ENCODE measurements around the gene THAP5. TPM values are rescaled to one million over a fixed set of nuclear protein-coding genes. Genes with fewer than 3 reads are reported as not detected.

The THAP5 gene
- total RNA-seq, 1 experiment from 2014 or later, result 28.5 TPM

DNA sequence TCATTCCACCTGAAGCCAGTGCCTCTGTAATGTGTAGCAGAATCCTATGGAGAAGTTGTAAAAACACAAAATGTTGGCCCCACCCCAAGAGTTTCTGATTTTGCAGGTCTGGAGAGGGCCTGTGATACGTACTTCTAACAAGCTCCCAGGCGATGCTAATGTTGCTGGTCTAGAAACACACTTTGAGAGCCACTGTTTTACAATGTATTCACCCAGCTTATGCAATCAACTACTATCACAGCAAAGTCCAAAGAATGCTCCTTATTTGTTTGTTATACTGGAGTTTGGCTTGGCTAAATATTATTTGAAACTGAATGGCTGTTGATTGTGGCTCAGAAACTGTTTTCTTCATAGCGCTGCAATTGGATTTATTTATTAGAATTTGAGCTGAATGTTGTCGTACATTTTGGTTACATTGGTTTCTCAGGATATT, 44.5 kb upstream of the THAP5 start:
- POLR2A ChIA-PET (ENCODE audit: unreplicated experiment), result no interaction called here
- H3K36me3 ChIP-seq (ENCODE audit: low read depth), result no peaks in the 10 kb centered on the region
- no peaks in the 10 kb centered on the region for H3K9me3 ChIP-seq (ENCODE audit: insufficient read depth, low read depth)
- no peaks in the 10 kb centered on the region for H3K27me3 ChIP-seq (ENCODE audit: insufficient read depth, low read depth)
- H3K79me2 ChIP-seq (ENCODE audit: low read depth), result no peaks in the 10 kb centered on the region
- CTCF ChIA-PET, result no interaction called here
- H4K20me1 ChIP-seq (ENCODE audit: insufficient read depth), result no peaks in the 10 kb centered on the region
- no peak overlapping the region for H3K27ac ChIP-seq
- no TSS peak for BruUV-seq (replicated peaks)
- no peak overlapping the region for H2AFZ ChIP-seq
- intact Hi-C loops (cut with micrococcal nuclease; ENCODE audit: unreplicated experiment), result loop anchor here (5.0 kb wide), 1 partner anchor 42 kb away; no protein-coding TSS in a partner anchor
- no peak overlapping the region for H3K4me2 ChIP-seq
- no peaks in the 10 kb centered on the region for H3K9me2 ChIP-seq (ENCODE audit: insufficient read depth)
- DNase-seq, result no peak
- H3K4me3 ChIP-seq, result no peak overlapping the region
- no peaks in the 10 kb centered on the region for H3F3A ChIP-seq (ENCODE audit: insufficient read depth, low read depth)
- 0 out of 2 replicates have a peak, but pooled peaks cover 10% of the 10 kb centered on the region for H3K4me1 ChIP-seq (replicated peaks; ENCODE audit: insufficient read depth)
- TF ChIP-seq, protein P1, sequence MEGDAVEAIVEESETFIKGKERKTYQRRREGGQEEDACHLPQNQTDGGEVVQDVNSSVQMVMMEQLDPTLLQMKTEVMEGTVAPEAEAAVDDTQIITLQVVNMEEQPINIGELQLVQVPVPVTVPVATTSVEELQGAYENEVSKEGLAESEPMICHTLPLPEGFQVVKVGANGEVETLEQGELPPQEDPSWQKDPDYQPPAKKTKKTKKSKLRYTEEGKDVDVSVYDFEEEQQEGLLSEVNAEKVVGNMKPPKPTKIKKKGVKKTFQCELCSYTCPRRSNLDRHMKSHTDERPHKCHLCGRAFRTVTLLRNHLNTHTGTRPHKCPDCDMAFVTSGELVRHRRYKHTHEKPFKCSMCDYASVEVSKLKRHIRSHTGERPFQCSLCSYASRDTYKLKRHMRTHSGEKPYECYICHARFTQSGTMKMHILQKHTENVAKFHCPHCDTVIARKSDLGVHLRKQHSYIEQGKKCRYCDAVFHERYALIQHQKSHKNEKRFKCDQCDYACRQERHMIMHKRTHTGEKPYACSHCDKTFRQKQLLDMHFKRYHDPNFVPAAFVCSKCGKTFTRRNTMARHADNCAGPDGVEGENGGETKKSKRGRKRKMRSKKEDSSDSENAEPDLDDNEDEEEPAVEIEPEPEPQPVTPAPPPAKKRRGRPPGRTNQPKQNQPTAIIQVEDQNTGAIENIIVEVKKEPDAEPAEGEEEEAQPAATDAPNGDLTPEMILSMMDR (conservative IDR thresholded peaks at IDR 0.05), result no peak
- TF ChIP-seq EZH2 (IDR thresholded peaks at IDR 0.05; ENCODE audit: low read depth), result no peak

DNA sequence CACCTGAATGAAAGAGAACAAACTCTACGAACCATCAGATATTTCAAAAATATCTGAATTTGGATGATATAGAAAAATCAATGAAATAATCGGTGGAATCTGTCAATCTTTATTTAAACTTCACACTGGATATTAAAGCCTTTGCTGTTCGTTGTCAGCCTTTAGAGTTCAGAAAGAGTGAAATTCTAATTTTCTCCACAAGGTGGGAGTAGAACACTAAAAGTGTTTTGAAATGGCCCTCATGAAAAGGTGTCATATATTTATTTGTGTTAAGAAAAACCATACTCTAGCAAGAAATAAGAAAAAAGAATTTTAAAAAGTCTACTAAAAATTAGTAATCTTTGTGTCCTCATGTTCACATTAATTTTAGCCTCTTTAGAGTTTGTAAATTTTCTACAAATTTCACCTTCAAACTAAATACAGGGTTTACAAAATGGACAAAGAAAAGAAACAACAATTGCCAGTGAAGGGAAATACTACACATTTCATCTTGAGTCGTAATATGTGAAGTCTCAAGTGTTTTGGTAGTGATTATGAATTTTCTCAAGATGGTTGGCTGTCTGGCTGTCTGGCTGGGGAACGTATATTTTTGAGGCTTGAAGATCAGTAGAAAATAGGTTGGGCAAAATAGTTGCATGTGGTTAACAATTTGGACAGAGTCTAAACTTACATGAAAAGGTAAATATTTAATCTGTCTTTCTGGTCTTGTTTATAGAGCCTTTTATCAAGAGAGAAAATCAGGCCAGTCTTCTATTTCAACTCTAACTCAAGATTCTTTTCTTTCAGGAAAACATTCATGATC, 43.8 kb upstream of the THAP5 start:
- intact Hi-C loops (cut with micrococcal nuclease; ENCODE audit: unreplicated experiment), result loop anchor here (5.0 kb wide), 1 partner anchor 41 kb away; no protein-coding TSS in a partner anchor
- Histone ChIP-seq H3K27ac (no peak overlapping the region), H3F3A (ENCODE audit: insufficient read depth, low read depth) (no peaks in the 10 kb centered on the region), H3K36me3 (ENCODE audit: low read depth) (no peaks in the 10 kb centered on the region), H2AFZ (no peak overlapping the region), H3K9me3 (ENCODE audit: insufficient read depth, low read depth) (no peaks in the 10 kb centered on the region), H3K79me2 (ENCODE audit: low read depth) (no peaks in the 10 kb centered on the region), H3K4me2 (no peak overlapping the region), H4K20me1 (ENCODE audit: insufficient read depth) (no peaks in the 10 kb centered on the region), H3K4me1 (replicated peaks; ENCODE audit: insufficient read depth) (0 out of 2 replicates have a peak, but pooled peaks cover 10% of the 10 kb centered on the region), H3K4me3 (no peak overlapping the region), H3K9me2 (ENCODE audit: insufficient read depth) (0 out of 2 replicates have a peak, but pooled peaks cover 2% of the 10 kb centered on the region), H3K27me3 (ENCODE audit: insufficient read depth, low read depth) (no peaks in the 10 kb centered on the region)
- ChIA-PET CTCF (no interaction called here), POLR2A (ENCODE audit: unreplicated experiment) (no interaction called here)
- no TSS peak for BruUV-seq (replicated peaks)
- peak in 1 of 2 experiments; percentile 47 for DNase-seq
- TF ChIP-seq, protein P1 (conservative IDR thresholded peaks at IDR 0.05), result peak; percentile 88
- TF ChIP-seq EZH2 (IDR thresholded peaks at IDR 0.05; ENCODE audit: low read depth), result no peak

DNA sequence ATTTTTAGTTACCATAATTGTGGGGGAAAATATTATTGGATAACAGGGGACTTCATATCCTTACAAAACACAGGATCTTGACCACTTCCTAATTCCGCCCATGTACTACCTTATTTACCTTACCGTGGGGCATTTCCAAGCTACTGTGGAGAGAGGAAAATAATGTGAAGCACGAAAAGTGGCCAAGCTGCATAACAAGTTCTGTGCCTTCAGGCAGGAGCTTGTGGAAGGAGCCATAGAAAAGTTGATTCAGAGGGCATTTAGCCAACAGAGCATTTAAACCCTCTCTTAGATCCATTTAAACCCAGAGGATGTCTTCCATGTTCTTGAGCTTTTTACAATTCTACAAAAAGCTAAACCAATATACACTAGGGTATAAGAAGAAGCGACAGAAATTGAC, 41.8 kb upstream of the THAP5 start:
- Histone ChIP-seq H2AFZ (no peak overlapping the region), H3K9me3 (ENCODE audit: insufficient read depth, low read depth) (no peaks in the 10 kb centered on the region), H3K9me2 (ENCODE audit: insufficient read depth) (0 out of 2 replicates have a peak, but pooled peaks cover 2% of the 10 kb centered on the region), H3K4me2 (peak overlapping the region; percentile 19; the same call in 1 of the 2 replicates), H3K27me3 (ENCODE audit: insufficient read depth, low read depth) (no peaks in the 10 kb centered on the region), H3K79me2 (ENCODE audit: low read depth) (no peaks in the 10 kb centered on the region), H3F3A (ENCODE audit: insufficient read depth, low read depth) (no peaks in the 10 kb centered on the region), H3K4me1 (replicated peaks; ENCODE audit: insufficient read depth) (0 out of 2 replicates have a peak, but pooled peaks cover 10% of the 10 kb centered on the region), H3K27ac (no peak overlapping the region), H3K36me3 (ENCODE audit: low read depth) (no peaks in the 10 kb centered on the region), H4K20me1 (ENCODE audit: insufficient read depth) (no peaks in the 10 kb centered on the region), H3K4me3 (no peak overlapping the region)
- BruUV-seq (replicated peaks), result no TSS peak
- ChIA-PET POLR2A (ENCODE audit: unreplicated experiment) (no interaction called here), CTCF (no interaction called here)
- peak; percentile 11 to 45 for DNase-seq
- intact Hi-C loops (cut with micrococcal nuclease; ENCODE audit: unreplicated experiment), result loop anchor here (5.0 kb wide), 1 partner anchor 39 kb away; no protein-coding TSS in a partner anchor
- no peak for TF ChIP-seq EZH2 (IDR thresholded peaks at IDR 0.05; ENCODE audit: low read depth)
- TF ChIP-seq, protein P1 (conservative IDR thresholded peaks at IDR 0.05), result no peak
